COR-L47 (cell line): ENCODE results near the gene HES4.

Experiments
- DNase-seq: peaks from one replicate; lab custom pipeline; 2025; lab: John Stamatoyannopoulos, UW

Gene HES4

DNA sequence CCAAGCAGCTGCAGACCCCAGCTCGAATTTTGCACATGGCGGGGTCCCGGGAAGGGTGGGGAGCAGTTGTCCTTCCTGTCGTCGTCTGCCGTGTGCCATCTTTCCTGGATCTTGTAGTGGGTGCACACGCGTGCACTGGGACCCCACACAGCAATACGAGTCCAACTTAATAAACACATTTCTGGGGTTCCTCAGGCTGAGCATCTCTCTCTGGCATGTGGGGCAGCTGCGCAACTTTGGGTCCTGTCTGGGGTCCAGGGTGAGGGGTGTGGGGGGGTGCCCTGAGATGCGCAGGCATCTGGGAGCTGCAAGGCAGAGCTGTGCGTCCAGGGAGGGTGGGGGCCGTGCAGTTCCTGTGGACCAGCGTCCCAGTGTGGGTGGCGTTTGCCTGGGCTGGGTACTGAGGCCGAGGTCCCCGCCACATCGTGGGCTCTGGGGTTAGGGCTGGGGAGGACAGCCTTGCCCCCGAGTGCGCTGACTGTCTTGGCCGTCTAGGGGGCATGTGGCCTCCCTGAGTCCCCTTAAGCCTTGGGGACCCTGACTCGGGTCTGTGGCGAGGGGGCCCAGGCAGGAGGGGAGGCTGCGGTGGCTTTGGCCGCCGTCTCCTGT is 34.3 kb downstream of the HES4 start:
- no peak for DNase-seq

DNA sequence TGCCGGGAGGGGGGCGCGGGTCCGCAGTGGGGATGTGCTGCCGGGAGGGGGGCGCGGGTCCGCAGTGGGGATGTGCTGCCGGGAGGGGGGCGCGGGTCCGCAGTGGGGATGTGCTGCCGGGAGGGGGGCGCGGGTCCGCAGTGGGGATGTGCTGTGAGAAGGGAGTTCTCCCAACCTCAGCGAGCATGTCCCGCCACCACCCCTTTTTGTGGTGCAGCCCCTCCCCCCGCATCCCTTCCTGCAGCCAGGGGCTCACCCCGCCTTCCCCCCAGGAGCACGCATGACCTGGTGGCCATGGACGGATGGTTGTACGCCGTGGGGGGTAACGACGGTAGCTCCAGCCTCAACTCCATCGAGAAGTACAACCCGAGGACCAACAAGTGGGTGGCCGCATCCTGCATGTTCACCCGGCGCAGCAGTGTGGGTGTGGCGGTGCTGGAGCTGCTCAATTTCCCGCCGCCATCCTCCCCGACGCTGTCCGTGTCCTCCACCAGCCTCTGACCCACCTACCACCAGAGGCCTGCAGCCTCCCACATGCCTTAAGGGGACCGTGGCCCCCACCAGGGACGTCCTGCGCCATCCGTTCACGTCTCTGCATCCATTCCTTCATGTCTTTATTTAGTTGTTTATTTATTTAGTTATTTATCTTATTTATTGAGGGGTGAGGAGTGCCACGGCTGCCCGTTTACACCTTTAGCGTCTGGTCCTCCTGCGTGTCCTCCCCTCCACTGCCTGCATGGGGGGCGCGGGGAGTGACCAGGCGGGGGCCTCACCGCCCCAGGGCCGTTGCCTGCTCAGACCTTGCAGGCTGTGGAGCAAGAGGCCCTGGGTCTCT is 35.0 kb downstream of the HES4 start:
- no peak for DNase-seq

DNA sequence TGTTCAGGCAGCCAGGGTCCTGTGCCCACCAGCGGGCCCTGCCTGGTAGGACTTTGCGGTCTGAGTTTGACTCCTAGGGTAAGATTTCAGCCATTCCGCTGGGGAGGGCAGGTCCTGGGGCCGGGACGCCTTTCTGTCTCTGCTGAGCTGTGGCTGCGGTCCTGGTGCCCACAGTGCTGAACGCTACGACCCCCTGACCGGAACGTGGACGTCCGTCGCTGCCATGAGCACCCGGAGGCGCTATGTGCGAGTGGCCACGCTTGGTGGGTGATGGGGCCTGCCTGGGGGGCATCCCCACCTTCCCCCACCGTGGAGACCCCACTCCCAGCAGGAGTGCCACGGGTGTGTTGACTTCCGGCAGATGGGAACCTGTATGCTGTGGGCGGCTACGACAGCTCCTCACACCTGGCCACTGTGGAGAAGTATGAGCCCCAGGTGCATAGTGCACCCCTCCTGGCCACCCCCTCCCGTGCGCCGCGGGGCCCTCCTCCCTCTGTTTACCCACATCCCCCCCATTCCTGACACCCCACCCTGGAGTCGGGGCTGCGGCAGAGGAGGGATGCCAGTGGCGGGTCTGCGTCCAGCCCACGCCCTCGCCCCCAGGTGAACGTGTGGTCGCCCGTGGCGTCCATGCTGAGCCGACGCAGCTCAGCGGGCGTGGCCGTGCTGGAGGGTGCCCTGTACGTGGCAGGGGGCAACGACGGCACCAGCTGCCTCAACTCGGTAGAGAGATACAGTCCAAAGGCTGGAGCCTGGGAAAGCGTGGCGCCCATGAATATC is 36.0 kb downstream of the HES4 start:
- DNase-seq = no peak

DNA sequence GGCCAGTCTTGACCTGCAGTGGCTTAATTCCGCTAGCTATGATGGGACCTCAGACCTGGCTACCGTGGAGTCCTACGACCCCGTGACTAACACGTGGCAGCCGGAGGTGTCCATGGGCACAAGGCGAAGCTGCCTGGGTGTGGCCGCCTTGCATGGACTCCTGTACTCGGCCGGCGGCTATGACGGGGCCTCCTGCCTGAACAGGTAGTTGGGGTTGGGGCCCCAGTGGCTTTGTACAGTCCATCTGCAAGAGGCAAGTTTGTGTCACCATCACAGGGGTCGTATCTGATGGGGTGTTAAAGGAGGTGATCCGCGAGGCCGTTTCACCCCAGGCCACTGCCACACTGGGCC is 36.6 kb downstream of the HES4 start:
- DNase-seq = no peak

DNA sequence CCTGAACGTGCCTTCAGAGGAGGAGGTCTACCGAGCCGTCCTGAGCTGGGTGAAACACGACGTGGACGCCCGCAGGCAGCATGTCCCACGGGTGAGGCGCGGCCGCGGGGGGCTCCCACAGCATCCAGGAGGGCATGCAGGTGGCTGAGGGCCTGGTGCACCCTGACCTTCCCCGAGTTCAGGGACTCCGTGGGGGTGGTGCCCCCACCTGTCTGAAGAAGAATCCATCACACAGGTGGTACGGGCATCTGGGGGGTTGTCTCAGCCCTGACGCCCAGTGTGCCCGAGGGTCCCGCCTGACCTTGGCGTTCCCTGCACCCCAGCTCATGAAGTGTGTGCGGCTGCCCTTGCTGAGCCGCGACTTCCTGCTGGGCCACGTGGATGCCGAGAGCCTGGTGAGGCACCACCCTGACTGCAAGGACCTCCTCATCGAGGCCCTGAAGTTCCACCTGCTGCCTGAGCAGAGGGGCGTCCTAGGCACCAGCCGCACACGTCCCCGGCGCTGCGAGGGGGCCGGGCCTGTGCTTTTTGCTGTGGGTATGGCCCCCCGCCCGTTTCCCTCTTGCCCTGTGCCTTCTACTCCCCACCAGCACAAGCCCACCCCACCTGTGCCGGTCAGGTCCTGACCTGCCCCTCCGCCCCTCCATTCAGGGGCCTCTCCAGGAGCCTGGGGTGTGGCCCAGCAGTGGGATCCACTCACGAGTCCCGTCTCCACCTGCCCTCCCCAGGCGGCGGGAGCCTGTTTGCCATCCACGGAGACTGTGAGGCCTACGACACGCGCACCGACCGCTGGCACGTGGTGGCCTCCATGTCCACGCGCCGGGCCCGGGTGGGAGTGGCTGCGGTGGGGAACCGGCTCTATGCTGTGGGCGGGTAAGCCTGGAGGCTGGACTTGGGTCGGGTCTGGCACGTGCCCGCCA is 37.3 kb downstream of the HES4 start:
- no peak for DNase-seq

DNA sequence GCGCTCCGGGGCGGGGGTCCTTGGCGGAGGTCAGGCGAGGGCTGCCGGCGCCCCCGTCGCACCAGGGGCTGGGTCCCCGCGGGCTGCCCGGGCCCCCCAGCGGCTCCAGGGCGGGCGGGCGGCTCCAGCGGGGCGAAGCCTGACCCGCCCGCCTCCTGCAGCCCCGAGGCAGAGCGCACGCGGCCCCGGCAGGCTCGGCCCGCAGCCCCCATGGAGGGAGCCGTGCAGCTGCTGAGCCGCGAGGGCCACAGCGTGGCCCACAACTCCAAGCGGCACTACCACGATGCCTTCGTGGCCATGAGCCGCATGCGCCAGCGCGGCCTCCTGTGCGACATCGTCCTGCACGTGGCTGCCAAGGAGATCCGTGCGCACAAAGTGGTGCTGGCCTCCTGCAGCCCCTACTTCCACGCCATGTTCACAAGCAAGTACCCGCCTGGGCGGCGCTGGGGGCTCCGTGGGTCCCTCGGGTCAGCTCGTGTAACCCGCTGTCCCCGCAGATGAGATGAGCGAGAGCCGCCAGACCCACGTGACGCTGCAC is 38.7 kb downstream of the HES4 start:
- no peak for DNase-seq

DNA sequence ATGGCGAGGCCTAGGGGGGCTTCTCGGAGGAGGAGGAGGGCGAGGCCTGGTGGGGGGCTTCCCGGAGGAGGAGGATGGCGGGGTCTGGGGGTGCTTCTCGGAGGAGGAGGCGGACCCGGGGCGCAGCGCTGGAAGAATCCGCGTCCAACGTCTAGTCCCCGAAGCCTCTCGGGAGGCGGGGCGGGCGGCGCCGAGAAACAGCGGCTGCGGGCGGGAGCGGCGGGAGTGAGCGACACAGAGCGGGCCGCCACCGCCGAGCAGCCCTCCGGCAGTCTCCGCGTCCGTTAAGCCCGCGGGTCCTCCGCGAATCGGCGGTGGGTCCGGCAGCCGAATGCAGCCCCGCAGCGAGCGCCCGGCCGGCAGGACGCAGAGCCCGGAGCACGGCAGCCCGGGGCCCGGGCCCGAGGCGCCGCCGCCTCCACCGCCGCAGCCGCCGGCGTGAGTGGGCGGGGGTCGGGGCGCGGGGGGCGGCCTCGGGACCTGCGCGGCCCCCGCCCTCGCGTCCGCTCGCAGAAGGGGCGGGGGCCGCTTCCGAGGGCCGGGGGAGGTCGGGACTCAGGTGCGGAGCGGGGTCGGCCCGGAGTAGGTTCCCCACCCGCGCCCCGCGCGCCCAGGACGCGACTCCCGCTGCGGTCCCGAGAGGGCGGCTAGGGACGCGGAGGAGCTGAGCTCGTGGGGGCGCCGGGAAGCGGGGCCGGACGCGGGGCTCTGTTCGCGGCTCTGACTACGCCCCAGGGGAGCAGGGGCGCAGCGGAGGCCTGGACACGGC is 39.4 kb downstream of the HES4 start, which contains the start of gene KLHL17:
KLHL17 (plus strand) TSS at position 222 of the 769 bp plus-strand sequence; CDS start at position 332, 110 bp downstream.
- peak; percentile 48 for DNase-seq

DNA sequence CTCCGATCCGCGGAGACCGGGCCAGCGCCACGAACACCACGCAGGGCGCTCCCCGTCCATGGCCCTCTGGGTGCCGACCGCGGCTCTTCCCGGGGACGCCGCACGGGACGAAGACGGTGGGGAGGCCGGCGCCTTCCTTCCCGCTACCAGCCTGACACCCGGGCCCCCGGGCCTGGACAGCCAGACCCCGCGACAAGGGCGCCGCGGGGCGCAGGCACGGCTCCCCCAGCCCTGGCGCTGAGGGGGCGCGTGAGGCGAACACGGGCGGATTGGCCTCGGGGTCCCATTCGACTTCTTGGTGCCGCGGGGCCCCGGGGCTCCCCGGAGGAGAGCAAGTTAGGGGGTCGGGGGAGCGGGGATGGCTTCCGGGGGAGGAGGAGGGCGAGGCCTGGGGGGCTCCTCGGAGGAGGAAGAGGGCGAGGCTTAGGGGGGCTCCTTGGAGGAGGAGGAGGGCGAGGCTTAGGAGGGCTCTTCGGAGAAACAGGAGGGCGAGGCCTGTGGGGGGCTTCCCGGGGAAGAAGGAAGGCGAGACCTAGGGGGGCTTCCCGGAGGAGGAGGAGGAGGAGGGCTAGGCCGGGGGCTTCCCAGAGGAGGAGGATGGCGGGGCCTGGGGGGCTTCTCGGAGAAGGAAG is 40.0 kb downstream of the HES4 start:
- DNase-seq = no peak

DNA sequence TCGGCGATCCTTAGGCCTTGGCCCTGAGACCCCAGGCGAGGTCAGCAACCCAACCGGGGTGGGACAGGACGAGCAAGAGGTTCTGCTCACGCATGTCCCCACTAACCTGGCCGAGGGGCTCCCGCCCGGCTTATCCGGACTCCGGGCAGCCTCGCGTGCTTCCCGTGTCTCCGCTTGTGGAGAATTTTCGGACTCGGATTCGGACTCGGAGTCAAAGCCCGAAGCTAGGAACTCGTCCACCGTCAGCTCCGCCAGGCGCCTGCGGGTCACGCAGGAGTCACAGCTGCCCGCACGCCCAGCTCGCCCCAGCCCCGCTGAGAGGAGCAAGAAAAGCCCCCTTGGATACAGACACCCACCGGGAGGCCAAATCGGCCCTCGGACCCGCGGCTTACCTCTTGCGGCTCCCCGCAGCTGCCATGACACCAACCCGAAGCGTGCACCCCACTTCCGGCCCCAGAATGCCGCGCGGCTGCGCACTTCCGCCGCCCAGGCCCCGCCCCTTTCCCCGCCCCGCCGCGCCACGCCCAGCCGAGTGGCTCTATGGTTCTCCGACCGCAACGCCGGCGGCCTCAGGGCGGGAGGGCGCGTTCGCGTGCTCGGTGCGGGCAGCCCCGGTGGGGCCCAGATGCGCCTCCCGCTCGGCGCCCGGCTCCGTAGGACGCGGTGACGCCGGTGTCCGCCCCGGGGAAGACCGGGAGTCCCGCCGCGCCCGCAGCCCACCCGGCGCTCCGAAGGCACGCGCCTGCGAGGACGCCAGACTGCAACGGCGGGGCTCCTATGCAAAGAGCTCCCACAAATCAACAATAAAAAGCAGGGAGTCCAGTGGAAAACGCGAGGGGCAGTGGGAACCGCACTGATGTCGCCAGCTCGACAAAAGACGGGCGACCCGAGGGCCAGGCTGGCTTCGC is 40.8 kb downstream of the HES4 start, which contains the start of gene NOC2L:
NOC2L (minus strand) TSS at position 434 of the 908 bp plus-strand sequence; CDS start at position 418, 16 bp downstream.
- DNase-seq = peak; percentile 85

DNA sequence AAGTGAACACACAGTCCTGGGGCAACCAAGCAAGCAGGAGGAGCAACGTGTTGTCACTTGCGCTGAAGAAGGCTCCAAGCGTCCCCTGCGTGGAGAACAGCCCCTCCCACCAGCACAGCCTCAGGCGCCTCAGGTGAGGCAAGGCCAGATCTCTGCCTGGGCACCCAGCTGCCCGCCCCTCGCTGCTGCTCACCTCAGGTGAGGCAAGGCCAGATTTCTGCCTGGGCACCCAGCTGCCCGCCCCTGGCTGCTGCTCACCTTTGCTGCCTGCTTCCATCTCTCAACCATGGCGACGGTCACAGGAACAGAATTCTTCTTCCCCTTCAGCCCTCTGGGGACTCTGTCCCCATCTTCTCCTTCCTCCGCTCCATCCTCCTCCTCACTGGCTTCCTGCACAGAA is 43.3 kb downstream of the HES4 start:
- no peak for DNase-seq

DNA sequence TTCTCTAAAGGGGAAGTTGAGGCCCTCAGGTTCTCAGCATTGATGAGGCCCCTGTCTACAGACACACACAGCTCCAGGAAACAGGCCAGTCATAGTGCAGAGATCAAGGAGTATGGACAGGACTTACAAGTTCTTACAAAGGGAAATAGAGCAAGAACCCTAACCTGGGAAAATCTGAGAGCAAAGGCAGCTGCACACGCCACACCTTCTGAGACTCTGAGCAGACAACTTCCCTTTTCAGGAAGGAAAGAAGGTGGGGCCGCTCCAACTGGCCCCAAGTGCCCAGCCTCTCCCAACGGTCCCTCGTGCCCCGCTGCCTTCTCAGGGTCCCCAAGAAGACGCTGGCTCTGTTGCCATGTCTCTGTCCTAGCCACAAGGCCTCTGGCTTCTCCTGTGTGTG is 44.4 kb downstream of the HES4 start:
- DNase-seq = no peak

DNA sequence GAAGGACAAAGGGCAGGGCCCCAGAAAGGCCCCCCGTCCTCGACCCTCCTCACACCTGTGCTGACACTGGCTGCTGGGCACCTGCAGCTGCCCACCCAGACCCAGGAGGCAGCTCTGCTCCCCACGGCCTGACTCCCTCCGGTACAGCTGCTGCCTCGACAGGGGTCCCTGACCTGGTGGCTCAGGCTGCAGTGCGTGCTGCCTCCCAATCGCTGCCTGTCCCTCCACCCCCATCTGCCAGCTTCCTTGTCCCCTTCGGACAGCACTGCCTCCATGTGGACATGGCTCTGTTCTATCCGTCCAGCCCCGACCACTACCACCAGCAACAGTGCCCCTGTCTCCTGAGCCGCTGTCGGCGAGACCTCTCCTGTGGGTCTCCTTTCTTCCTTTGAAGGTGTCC is 45.0 kb downstream of the HES4 start:
- no peak for DNase-seq

DNA sequence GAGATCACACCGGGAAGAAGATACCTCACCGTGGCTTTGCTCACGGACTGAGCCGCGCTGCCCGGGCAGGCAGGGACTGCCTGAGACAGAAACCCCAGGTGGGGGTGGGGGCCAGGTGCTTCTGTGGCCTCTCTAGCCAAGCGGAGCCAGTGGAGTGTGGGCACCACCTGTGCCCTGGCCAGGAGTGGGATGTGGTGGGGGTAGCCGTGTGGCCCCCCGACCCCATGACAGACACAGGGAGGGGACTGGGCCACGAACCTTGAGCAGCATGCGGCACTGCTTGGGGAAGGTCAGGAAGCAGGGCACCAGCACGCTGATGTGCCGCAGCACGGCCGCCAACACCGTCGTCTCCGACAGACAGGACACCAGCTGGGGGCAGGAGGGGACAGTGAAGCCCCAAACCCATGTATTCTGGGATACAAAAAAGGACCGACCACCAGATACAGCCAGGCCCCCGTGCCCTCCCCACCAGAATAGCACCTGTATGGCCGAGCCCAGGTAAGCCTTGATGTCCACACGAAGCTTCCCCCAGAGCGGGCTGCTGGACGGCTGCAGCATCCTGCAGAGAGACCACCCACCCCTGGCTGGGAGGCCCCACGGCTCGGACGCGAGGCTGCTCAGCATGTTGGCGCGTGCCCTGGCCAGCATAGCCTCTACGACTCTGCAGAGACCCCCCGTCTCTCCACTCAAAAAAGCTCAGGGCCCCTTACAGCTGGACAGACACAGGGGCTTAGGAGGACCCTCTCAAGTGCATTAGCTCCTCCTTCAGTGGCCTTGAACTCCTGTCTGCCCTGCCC is 46.2 kb downstream of the HES4 start:
- DNase-seq = no peak

DNA sequence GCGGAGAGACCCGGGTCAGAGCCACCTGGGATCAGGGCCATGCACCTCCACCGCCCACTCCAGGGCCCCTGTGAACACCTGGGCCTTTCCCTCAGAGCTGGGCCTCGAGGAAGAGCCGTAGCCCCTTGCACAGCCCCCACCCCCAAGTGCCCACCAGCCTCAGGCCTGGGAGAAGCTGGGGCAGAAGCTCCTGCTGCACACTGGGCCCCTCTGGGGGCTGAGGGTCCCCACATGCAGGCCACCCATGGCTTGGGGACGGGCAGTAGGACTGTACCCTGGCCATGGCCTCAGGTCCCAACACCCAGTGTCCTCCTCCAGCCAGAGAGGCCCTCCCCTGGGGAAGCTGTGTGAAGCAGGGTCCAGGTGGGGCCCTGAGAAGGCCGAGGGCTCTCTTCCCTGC is 47.3 kb downstream of the HES4 start:
- DNase-seq = no peak

DNA sequence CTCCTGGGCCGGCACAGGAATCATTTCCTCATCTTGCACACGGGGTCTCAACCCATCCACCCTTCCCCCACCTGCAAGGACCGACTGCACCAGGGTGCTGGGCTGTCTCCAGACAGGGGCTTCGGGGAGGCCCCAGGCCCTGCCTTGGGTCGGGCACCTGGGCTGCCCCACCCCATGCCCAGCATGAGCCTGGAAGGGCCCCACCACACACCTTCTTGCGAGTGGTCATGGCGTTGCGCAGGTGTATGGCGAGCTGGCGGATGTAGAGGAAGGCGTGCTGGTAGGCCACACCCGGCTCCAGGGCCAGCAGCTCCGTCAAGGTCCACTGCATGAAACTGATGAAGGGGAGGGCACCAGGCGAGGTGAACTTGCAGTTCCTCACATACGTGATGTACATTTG is 47.7 kb downstream of the HES4 start:
- DNase-seq = no peak

DNA sequence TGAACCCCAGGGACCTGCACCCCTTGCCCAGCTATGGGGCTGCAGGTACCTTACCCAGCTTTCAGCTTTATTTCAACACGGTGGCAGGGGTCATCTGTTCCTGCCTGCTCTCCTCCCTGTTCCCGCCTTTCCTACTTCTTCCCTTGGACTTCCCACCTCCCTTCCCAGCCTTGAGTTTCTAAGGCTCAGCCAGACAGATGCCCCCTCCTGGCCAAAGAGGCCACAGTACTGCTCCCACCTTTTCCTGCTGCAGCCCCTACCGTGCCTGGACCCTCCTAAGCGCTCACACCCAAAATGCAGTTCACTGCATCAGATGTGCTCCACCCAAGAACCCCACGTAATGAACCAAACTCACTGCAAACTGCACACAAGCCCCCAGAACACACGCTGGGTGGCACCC is 48.5 kb downstream of the HES4 start:
- DNase-seq = peak; percentile 27

DNA sequence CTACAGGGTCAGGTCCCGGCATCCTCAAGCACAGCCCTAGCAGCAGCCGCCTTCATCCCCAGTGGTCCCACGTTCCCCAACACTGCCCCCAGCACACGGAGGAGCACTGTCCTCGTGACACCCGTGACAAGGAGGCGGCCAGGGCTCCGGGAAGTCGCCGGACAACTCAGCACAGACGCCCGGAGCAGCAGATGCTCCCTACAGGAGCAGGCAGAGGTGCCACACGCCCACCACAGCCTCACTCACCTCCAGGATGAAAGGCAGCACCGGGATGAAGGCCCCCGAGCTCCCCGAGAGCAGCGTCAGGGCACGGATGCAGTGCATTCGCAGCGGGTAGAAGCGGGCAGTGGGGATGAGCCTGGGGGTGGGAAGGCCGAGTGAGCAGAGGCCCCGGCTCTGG is 49.0 kb downstream of the HES4 start:
- no peak for DNase-seq

DNA sequence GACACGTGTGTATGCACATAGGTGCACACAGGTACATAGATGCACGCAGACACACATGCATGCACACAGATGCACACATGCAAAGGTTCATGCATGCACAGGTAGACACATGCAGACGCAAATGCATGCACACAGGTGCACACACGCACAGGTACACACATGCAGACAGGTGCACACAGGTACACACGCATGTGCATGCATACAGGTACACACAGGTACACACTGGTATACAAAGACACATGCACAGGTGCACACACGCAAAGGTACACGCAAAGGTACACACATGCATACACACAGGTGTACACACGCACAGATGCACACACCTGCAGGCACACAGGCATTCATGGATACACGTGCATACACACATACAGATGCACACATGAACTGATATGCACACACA is 49.6 kb downstream of the HES4 start:
- DNase-seq = no peak
